PC-9 (cell line): ENCODE data around the gene NKPD1. TPM values are rescaled to one million over a fixed set of nuclear protein-coding genes. Genes with fewer than 3 reads are reported as not detected.

ENCODE experiments used
- BruUV-seq: library from RNA; stranded (reverse); fragments of 400-500 nt; replicated peaks from 2 replicates; lab custom pipeline; 2021; lab: Mats Ljungman, UMichigan
- CTCF ChIA-PET: fragments of 300-600 bp; sonication (Branson Sonifier 250); formaldehyde crosslinking; loops from one replicate; lab custom pipeline; 2022; ENCODE audit warnings: antibody characterized with exemption; lab: Charles Lee
- POLR2A ChIA-PET: fragments of 300-600 bp; sonication (Branson Sonifier 250); formaldehyde crosslinking; loops from one replicate; lab custom pipeline; 2022; ENCODE audit warnings: antibody characterized with exemption; ENCODE audit not compliant: unreplicated experiment; lab: Charles Lee
- DNase-seq, 2 experiments: peaks; one replicate each; pipeline versions ENCODE4 v3.0.0 to v3.0.0-alpha.2; 2015 to 2022; ENCODE audit warnings: mixed read lengths in 1 of 2
- H2AFZ ChIP-seq: fragments of 200-600 bp; sonication (generic); 2 replicates; pipeline ENCODE4 v1.8.1; 2017; ENCODE audit warnings: antibody characterized with exemption
- H3F3A ChIP-seq: fragments of 200-600 bp; sonication (generic); 2 replicates; pipeline ENCODE4 v1.8.1; 2017; ENCODE audit warnings: antibody characterized with exemption, mild to moderate bottlenecking, low read depth; ENCODE audit not compliant: insufficient read depth
- H3K27ac ChIP-seq: fragments of 200-600 bp; sonication (generic); 2 replicates; pipeline ENCODE4 v1.6.1; 2016; ENCODE audit warnings: mixed run types
- H3K27me3 ChIP-seq: fragments of 200-600 bp; sonication (generic); 2 replicates; pipeline ENCODE4 v1.6.1; 2016; ENCODE audit warnings: low read depth, mixed run types; ENCODE audit not compliant: insufficient read depth
- H3K36me3 ChIP-seq: fragments of 200-600 bp; sonication (generic); 2 replicates; pipeline ENCODE4 v1.6.1; 2016; ENCODE audit warnings: low read depth, mixed run types
- H3K4me1 ChIP-seq: fragments of 200-600 bp; sonication (generic); replicated peaks from 2 replicates; pipeline ENCODE4 v1.6.1; 2016; ENCODE audit warnings: mixed run types; ENCODE audit not compliant: insufficient read depth
- H3K4me2 ChIP-seq: fragments of 200-600 bp; sonication (generic); 2 replicates; pipeline ENCODE4 v1.6.1; 2017; ENCODE audit warnings: mixed run types
- H3K4me3 ChIP-seq: fragments of 200-600 bp; sonication (generic); 2 replicates; pipeline ENCODE4 v1.6.1; 2016; ENCODE audit warnings: mixed run types
- H3K79me2 ChIP-seq: fragments of 200-600 bp; sonication (generic); 2 replicates; pipeline ENCODE4 v1.6.1; 2017; ENCODE audit warnings: low read depth, mixed run types
- H3K9me2 ChIP-seq: fragments of 200-600 bp; sonication (generic); 2 replicates; pipeline ENCODE4 v1.8.1; 2017; ENCODE audit warnings: mild to moderate bottlenecking; ENCODE audit not compliant: insufficient read depth
- H3K9me3 ChIP-seq: fragments of 200-600 bp; sonication (generic); 2 replicates; pipeline ENCODE4 v1.8.1; 2016; ENCODE audit warnings: low read depth; ENCODE audit not compliant: insufficient read depth
- H4K20me1 ChIP-seq: fragments of 200-600 bp; sonication (generic); 2 replicates; pipeline ENCODE4 v1.8.1; 2017; ENCODE audit not compliant: insufficient read depth
- EZH2 ChIP-seq: fragments of 200-600 bp; sonication (generic); IDR thresholded peaks from 2 replicates; pipeline ENCODE4 v1.8.0; 2017; ENCODE audit warnings: antibody characterized with exemption, low read depth
- intact Hi-C: fragments of 100-400 bp; cut with micrococcal nuclease; formaldehyde crosslinking; loops from one replicate; pipeline ENCODE4 v1.10.0; 2022; ENCODE audit not compliant: unreplicated experiment
- total RNA-seq: library from RNA; stranded (reverse); gene quantifications from 2 replicates; pipeline ENCODE4 v1.2.3, GENCODE V29; 2021
- TF ChIP-seq, protein P1 (sequence below): fragments of 200-600 bp; sonication (generic); conservative IDR thresholded peaks from 2 replicates; pipeline ENCODE4 v1.6.1; 2017; ENCODE audit warnings: mixed run types, antibody characterized with exemption, mild to moderate bottlenecking, moderate library complexity

NKPD1 gene
- total RNA-seq, 1 experiment from 2014 or later: 0.37 TPM

GRCh38 chr19:45138303-45138751 lies 22.5 kb downstream of the NKPD1 start:
- H3K27ac ChIP-seq: no peak overlapping the region
- H3K79me2 ChIP-seq: peaks cover 11% of the 10 kb centered on the region; the same call in 1 of the 2 replicates
- no peaks in the 10 kb centered on the region for H3K9me3 ChIP-seq
- no peak overlapping the region for H3K4me3 ChIP-seq
- ChIA-PET POLR2A (no interaction called here), CTCF (no interaction called here)
- no peak for DNase-seq
- intact Hi-C loops: no loop called here
- no peak overlapping the region for H3K4me2 ChIP-seq
- BruUV-seq: no TSS peak
- no peak for TF ChIP-seq EZH2
- TF ChIP-seq, protein P1, sequence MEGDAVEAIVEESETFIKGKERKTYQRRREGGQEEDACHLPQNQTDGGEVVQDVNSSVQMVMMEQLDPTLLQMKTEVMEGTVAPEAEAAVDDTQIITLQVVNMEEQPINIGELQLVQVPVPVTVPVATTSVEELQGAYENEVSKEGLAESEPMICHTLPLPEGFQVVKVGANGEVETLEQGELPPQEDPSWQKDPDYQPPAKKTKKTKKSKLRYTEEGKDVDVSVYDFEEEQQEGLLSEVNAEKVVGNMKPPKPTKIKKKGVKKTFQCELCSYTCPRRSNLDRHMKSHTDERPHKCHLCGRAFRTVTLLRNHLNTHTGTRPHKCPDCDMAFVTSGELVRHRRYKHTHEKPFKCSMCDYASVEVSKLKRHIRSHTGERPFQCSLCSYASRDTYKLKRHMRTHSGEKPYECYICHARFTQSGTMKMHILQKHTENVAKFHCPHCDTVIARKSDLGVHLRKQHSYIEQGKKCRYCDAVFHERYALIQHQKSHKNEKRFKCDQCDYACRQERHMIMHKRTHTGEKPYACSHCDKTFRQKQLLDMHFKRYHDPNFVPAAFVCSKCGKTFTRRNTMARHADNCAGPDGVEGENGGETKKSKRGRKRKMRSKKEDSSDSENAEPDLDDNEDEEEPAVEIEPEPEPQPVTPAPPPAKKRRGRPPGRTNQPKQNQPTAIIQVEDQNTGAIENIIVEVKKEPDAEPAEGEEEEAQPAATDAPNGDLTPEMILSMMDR: no peak
- no peaks in the 10 kb centered on the region for H3F3A ChIP-seq
- no peaks in the 10 kb centered on the region for H3K36me3 ChIP-seq
- H3K27me3 ChIP-seq: no peaks in the 10 kb centered on the region
- H2AFZ ChIP-seq: no peak overlapping the region
- peaks cover 45% of the 10 kb centered on the region for H4K20me1 ChIP-seq
- no peaks in the 10 kb centered on the region for H3K4me1 ChIP-seq
- no peaks in the 10 kb centered on the region for H3K9me2 ChIP-seq

DNA sequence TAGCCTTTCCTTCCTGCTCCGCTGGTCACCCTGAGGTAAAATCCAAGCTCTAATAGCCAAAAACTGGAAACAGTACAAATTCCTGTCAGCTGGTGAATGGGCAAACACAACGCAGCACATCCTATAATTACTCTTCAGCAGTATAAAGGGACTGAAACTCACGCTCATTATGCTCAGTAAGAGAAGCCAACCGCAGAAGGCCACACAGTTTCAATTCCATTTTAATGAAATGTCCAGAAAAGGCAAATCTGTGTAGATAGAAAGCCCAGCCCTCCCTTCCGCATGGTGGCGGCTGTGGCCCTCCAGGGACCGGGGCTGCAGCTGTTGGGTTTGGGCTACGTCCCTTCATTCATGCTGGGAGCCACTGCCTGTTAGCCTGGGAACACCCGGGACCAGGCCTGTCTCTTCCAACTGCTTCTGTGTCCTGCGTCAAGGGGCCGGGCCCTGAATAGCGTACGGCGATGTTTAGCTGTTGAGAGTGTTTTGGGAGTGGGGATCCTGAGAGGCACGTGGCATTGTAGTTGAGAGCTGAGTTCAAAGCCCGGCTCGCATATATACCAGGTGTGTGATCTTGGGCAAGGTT lies 23.5 kb downstream of the NKPD1 start:
- no peaks in the 10 kb centered on the region for H3K36me3 ChIP-seq
- H3K4me2 ChIP-seq: no peak overlapping the region
- no peak for TF ChIP-seq EZH2
- TF ChIP-seq, protein P1: no peak
- no peak for DNase-seq
- H3K27ac ChIP-seq: no peak overlapping the region
- no peaks in the 10 kb centered on the region for H3K27me3 ChIP-seq
- no peaks in the 10 kb centered on the region for H3F3A ChIP-seq
- H3K9me3 ChIP-seq: no peaks in the 10 kb centered on the region
- H4K20me1 ChIP-seq: peaks cover 45% of the 10 kb centered on the region
- no peaks in the 10 kb centered on the region for H3K9me2 ChIP-seq
- CTCF ChIA-PET: interaction anchor here (0.7 kb wide), 1 partner anchor 12 kb away, joined by 4 read pairs; no protein-coding TSS in a partner anchor
- POLR2A ChIA-PET: interaction anchor here (0.6 to 0.7 kb wide), 2 partner anchors 28 to 185 kb away, joined by 9 to 29 read pairs; no protein-coding TSS in a partner anchor
- peaks cover 18% of the 10 kb centered on the region for H3K79me2 ChIP-seq
- intact Hi-C loops: no loop called here
- no peaks in the 10 kb centered on the region for H3K4me1 ChIP-seq
- H3K4me3 ChIP-seq: no peak overlapping the region
- no peak overlapping the region for H2AFZ ChIP-seq
- BruUV-seq: no TSS peak

DNA sequence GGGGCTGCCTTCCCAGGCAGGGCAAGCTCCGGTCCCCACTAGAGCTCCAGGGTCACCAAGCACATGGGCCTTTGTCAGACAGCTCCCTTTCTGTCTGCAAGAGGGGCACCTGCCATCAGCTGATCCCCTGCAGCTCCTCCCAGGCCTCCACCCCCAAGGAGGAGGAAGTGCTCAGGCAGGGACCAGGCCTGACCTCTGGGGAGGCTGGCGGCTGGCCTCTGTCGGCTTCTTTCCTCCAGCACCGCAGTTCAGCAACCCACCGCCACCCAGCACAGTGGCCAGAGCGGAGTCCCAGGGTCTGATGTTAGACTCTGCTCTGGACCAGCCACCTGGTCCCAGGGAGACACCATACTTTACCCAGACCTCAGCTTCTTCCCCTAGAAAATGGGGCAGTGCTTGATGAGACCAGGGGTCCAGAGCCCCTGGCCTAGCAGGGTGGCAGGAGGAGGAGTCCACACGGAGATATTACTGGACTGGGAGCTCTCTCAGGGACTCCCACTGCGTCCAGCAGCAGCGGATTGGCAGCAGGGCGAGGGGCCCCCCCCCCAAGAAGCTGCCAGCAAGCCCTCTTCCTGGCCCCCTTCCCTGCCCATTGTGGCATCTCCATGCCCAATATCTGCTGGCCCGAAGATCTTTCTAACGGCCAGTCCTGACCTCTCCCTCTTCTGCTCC lies 24.1 kb downstream of the NKPD1 start:
- intact Hi-C loops: no loop called here
- no peaks in the 10 kb centered on the region for H3K27me3 ChIP-seq
- BruUV-seq: no TSS peak
- POLR2A ChIA-PET: interaction anchor here (0.7 kb wide), 1 partner anchor 185 kb away, joined by 29 read pairs; no protein-coding TSS in a partner anchor
- peaks cover 19% of the 10 kb centered on the region for H3K79me2 ChIP-seq
- H3F3A ChIP-seq: no peaks in the 10 kb centered on the region
- no peak overlapping the region for H3K4me2 ChIP-seq
- DNase-seq: no peak
- H3K4me3 ChIP-seq: no peak overlapping the region
- peaks cover 45% of the 10 kb centered on the region for H4K20me1 ChIP-seq
- H3K4me1 ChIP-seq: no peaks in the 10 kb centered on the region
- CTCF ChIA-PET: no interaction called here
- H3K27ac ChIP-seq: no peak overlapping the region
- TF ChIP-seq EZH2: no peak
- TF ChIP-seq, protein P1: no peak
- H3K9me2 ChIP-seq: no peaks in the 10 kb centered on the region
- no peaks in the 10 kb centered on the region for H3K36me3 ChIP-seq
- H2AFZ ChIP-seq: no peak overlapping the region
- H3K9me3 ChIP-seq: no peaks in the 10 kb centered on the region
